Psoas muscle (tissue), 8 donors: ENCODE data around the gene CAMSAP1. TPM values are rescaled to one million over a fixed set of nuclear protein-coding genes. Genes with fewer than 3 reads are reported as not detected.

Experiments
- ATAC-seq, 4 donors: fragments of 200-7000 bp; cut with Tn5 transposase; one replicate each; pipeline ENCODE4 v1.9.1; 2020; ENCODE audit warnings: moderate library complexity in 3 of 4, mild to moderate bottlenecking in 2 of 4
- DNase-seq, 2 donors: peaks; one replicate each; pipeline ENCODE4 v3.0.0-alpha.2; 2020
- H3K27ac ChIP-seq: fragments of 200-600 bp; one replicate; pipeline ENCODE4 v1.8.0; 2022
- H3K27me3 ChIP-seq, 3 donors: fragments of 200-600 bp in 1 of 3; one replicate each; pipeline versions ENCODE4 v1.6.1 to v1.8.0; 2013 to 2022; ENCODE audit warnings: low read length in 2 of 3, mild to moderate bottlenecking in 2 of 3, moderate library complexity in 1 of 3; ENCODE audit not compliant: insufficient read depth in 3 of 3
- H3K36me3 ChIP-seq, 2 donors: fragments of 200-600 bp in 1 of 2; one replicate each; pipeline versions ENCODE4 v1.6.1 to v1.8.0; 2013 to 2022; ENCODE audit warnings: low read depth in 1 of 2, mild to moderate bottlenecking in 1 of 2, moderate library complexity in 1 of 2; ENCODE audit not compliant: insufficient read depth in 1 of 2
- H3K4me1 ChIP-seq: fragments of 200-600 bp; one replicate; pipeline ENCODE4 v1.8.0; 2022
- H3K4me3 ChIP-seq: fragments of 200-600 bp; one replicate; pipeline ENCODE4 v1.8.0; 2022; ENCODE audit warnings: mild to moderate bottlenecking
- H3K9me3 ChIP-seq: fragments of 200-600 bp; one replicate; pipeline ENCODE4 v1.8.0; 2022
- CTCF ChIP-seq: fragments of 200-600 bp; IDR thresholded peaks from one replicate; pipeline ENCODE4 v1.8.0; 2022; ENCODE audit warnings: antibody characterized with exemption
- WGBS, 3 donors: extraction: QIAGEN DNeasy Blood & Tissue Kit; methylation state at CpG; one replicate each; pipeline versions ENCODE4 v1.1.6 to v1.1.7; 2013; 5-methylcytosine and 5-hydroxymethylcytosine counted together
- intact Hi-C, 2 donors: fragments of 100-400 bp; cut with DNase I; formaldehyde crosslinking; loops; one replicate each; pipeline versions ENCODE4 v1.11.0 to v1.14.2; 2022
- polyA plus RNA-seq, 3 donors: library from polyadenylated mRNA; stranded (reverse); fragments of 200-250 nt; gene quantifications; one replicate each; pipeline ENCODE4 v1.2.3, GENCODE V29; 2013
- total RNA-seq, 4 donors: library from RNA; stranded (reverse); fragmentation: NEBNext Ultra II Directional in 2 of 4; extraction: Animal tissue kit (Norgen Biotek cat#: 25700) in 2 of 4; gene quantifications; one replicate each; pipeline versions ENCODE4 v1.2.1 to v1.2.4, GENCODE V29; 2021 to 2023
- donor health status: healthy with polysubstance abuse.
- donor health status: DM: no; HTN: no; CAD: no; lungs with moderate emphysema.
- donor health status: Bipolar disorder and iron deficiency.
- donor health status: healthy.
- donor health status: DM: yes; HTN: yes; CAD: no.
- donor health status: DM: no; HTN: no; CAD: no.
- donor health status: DM: no; HTN: no; CAD: no.
- donor health status: DM: yes; HTN: yes; CAD: no.

CAMSAP1 gene
- total and polyA plus RNA-seq, 7 donors = 21.3 to 51.5 (median 41.5) TPM

GRCh38 chr9:135924628-135925338 is 17.4 kb upstream of the CAMSAP1 start:
- no peaks in the 10 kb centered on the region for H3K27me3 ChIP-seq
- H3K36me3 ChIP-seq = peaks cover 0 to 67% of the 10 kb centered on the region in 2 donors
- DNase-seq (peak in 1 of 2 donors; percentile 49), ATAC-seq (no peak)
- WGBS, 3 donors = 79 to 84% (median 82%) methylated on average over 27 of the region's 27 CpGs
- no peak overlapping the region for H3K4me3 ChIP-seq
- H3K27ac ChIP-seq = no peak overlapping the region
- intact Hi-C loops = no loop called here
- TF ChIP-seq CTCF = no peak
- H3K4me1 ChIP-seq = peaks cover 24% of the 10 kb centered on the region
- H3K9me3 ChIP-seq = no peaks in the 10 kb centered on the region

- 80 to 90% (median 88%) methylated on average over 13 of the region's 13 CpGs for WGBS, 3 donors
- Histone ChIP-seq H3K27ac (no peak overlapping the region), H3K4me3 (no peak overlapping the region), H3K36me3 (peaks cover 0 to 55% of the 10 kb centered on the region in 2 donors), H3K27me3 (no peaks in the 10 kb centered on the region), H3K9me3 (no peaks in the 10 kb centered on the region), H3K4me1 (peaks cover 17% of the 10 kb centered on the region)
- no peak for TF ChIP-seq CTCF
- ATAC-seq = no peak
- intact Hi-C loops = no loop called here
- no peak for DNase-seq
Observed at GRCh38 chr9:135923508-135923907, 16.2 kb upstream of the CAMSAP1 start.

- H3K9me3 ChIP-seq = no peaks in the 10 kb centered on the region
- peaks cover 0 to 53% of the 10 kb centered on the region in 2 donors for H3K36me3 ChIP-seq
- H3K27ac ChIP-seq = peak overlapping the region; percentile 1
- TF ChIP-seq CTCF = no peak
- WGBS, 3 donors = 59 to 82% (median 68%) methylated on average over 13 to 14 of the region's 14 CpGs
- ATAC-seq (peak in 2 of 4 donors; percentile 4 to 13), DNase-seq (peak in 1 of 2 donors; percentile 43)
- H3K4me3 ChIP-seq = no peak overlapping the region
- peaks cover 10% of the 10 kb centered on the region for H3K4me1 ChIP-seq
- no peaks in the 10 kb centered on the region for H3K27me3 ChIP-seq
- intact Hi-C loops = no loop called here
Observed at GRCh38 chr9:135921749-135922310, 14.5 kb upstream of the CAMSAP1 start.

GRCh38 chr9:135920973-135921585 is 13.7 kb upstream of the CAMSAP1 start:
- no peak overlapping the region for H3K4me3 ChIP-seq
- no peaks in the 10 kb centered on the region for H3K9me3 ChIP-seq
- intact Hi-C loops = no loop called here
- H3K27me3 ChIP-seq = no peaks in the 10 kb centered on the region
- H3K36me3 ChIP-seq = peaks cover 0 to 54% of the 10 kb centered on the region in 2 donors
- H3K27ac ChIP-seq = peak overlapping the region; percentile 1
- 37 to 70% (median 52%) methylated on average over 24 of the region's 24 CpGs for WGBS, 3 donors
- ATAC-seq (peak; percentile 30 to 49 (median 39)), DNase-seq (peak in 1 of 2 donors; percentile 45)
- no peak for TF ChIP-seq CTCF
- H3K4me1 ChIP-seq = peaks cover 3% of the 10 kb centered on the region
